H1 (cell line): ENCODE results near the gene NRL. TPM values are rescaled to one million over a fixed set of nuclear protein-coding genes. Genes with fewer than 3 reads are reported as not detected.

ENCODE experiments used
- CTCF ChIA-PET: fragments of 300-600 bp; sonication (Branson Sonifier 250); formaldehyde crosslinking; loops from one replicate; lab custom pipeline; 2021; ENCODE audit not compliant: partially characterized antibody; lab: Charles Lee
- POLR2A ChIA-PET: fragments of 300-600 bp; sonication (Branson Sonifier 250); formaldehyde crosslinking; loops from one replicate; lab custom pipeline; 2021; ENCODE audit warnings: inconsistent platforms; ENCODE audit not compliant: partially characterized antibody; lab: Charles Lee
- DNase-seq, 2 experiments: peaks; one replicate each; pipeline versions ENCODE4 v3.0.0 to v3.0.0-alpha.2; 2010 to 2022; ENCODE audit warnings: low spot score in 2 of 2, low read depth in 1 of 2, mixed read lengths in 1 of 2
- FAIRE-seq: peaks from 2 replicates; lab custom pipeline; 2011; peaks lifted over from hg19 to GRCh38; lab: Jason Lieb, UNC
- H2AFZ ChIP-seq: 2 replicates; pipeline ENCODE4 v1.8.1; 2012; ENCODE audit warnings: low read length, inconsistent platforms
- H2AK5ac ChIP-seq: 2 replicates; pipeline ENCODE4 v1.6.1; 2013; ENCODE audit warnings: low read depth, low read length
- H2BK120ac ChIP-seq: replicated peaks from 2 replicates; pipeline ENCODE3; 2013; ENCODE audit warnings: low read depth, low read length, inconsistent platforms
- H2BK12ac ChIP-seq: 2 replicates; pipeline ENCODE4 v1.6.1; 2013; ENCODE audit warnings: low read depth, low read length
- H2BK15ac ChIP-seq: 2 replicates; pipeline ENCODE4 v1.6.1; 2013; ENCODE audit warnings: low read length
- H2BK20ac ChIP-seq: 2 replicates; pipeline ENCODE4 v1.6.1; 2013; ENCODE audit warnings: low read length
- H2BK5ac ChIP-seq: 2 replicates; pipeline ENCODE4 v1.6.1; 2013; ENCODE audit warnings: low read depth, low read length
- H3K14ac ChIP-seq: 2 replicates; pipeline ENCODE4 v1.6.1; 2013; ENCODE audit warnings: inconsistent platforms; ENCODE audit not compliant: insufficient read length
- H3K18ac ChIP-seq: 2 replicates; pipeline ENCODE4 v1.6.1; 2013; ENCODE audit warnings: low read length; ENCODE audit errors: extremely low read depth
- H3K23ac ChIP-seq: 2 replicates; pipeline ENCODE4 v1.6.1; 2013; ENCODE audit warnings: inconsistent platforms; ENCODE audit not compliant: insufficient read length
- H3K23me2 ChIP-seq: 2 replicates; pipeline ENCODE4 v1.6.1; 2013; ENCODE audit warnings: low read depth, low read length
- H3K27ac ChIP-seq: 2 replicates; pipeline ENCODE4 v1.6.1; 2011; ENCODE audit warnings: low read depth, low read length, inconsistent platforms
- H3K27me3 ChIP-seq, 4 experiments: replicated peaks in 1 of 4; 1 replicate in 1 of 4; 2 replicates in 3 of 4; pipeline versions ENCODE4 v1.6.1 to v1.8.1; 2011 to 2013; ENCODE audit warnings: low read length in 3 of 4, mild to moderate bottlenecking in 3 of 4, inconsistent platforms in 2 of 4, mixed read lengths in 2 of 4, moderate library complexity in 1 of 4; ENCODE audit not compliant: control insufficient read depth in 3 of 4, insufficient read depth in 3 of 4; ENCODE audit errors: extremely low read depth in 1 of 4
- H3K36me3 ChIP-seq, 4 experiments: 2 replicates each; pipeline versions ENCODE4 v1.6.1 to v1.8.1; 2011 to 2013; ENCODE audit warnings: mild to moderate bottlenecking in 4 of 4, low read length in 3 of 4, moderate library complexity in 2 of 4, control low read depth in 1 of 4, inconsistent platforms in 1 of 4; ENCODE audit not compliant: insufficient read depth in 4 of 4, control insufficient read depth in 2 of 4
- H3K4ac ChIP-seq: replicated peaks from 2 replicates; pipeline ENCODE3; 2013; ENCODE audit warnings: low read length, low read depth, mixed read lengths, inconsistent platforms; ENCODE audit not compliant: insufficient read length
- H3K4me1 ChIP-seq, 4 experiments: replicated peaks in 1 of 4; 1 replicate in 1 of 4; 2 replicates in 3 of 4; pipeline versions ENCODE4 v1.6.1 to v1.8.1; 2011 to 2013; ENCODE audit warnings: low read length in 3 of 4, inconsistent platforms in 2 of 4, mixed read lengths in 1 of 4; ENCODE audit not compliant: insufficient read depth in 4 of 4, control insufficient read depth in 3 of 4
- H3K4me2 ChIP-seq, 2 experiments: 2 replicates each; pipeline versions ENCODE4 v1.6.1 to v1.8.1; 2011 to 2013; ENCODE audit warnings: low read depth in 2 of 2, low read length in 2 of 2, control low read depth in 1 of 2, inconsistent platforms in 1 of 2, mild to moderate bottlenecking in 1 of 2; ENCODE audit not compliant: insufficient read depth in 1 of 2
- H3K4me3 ChIP-seq, 4 experiments: fragments of 200-600, 300-600 bp in 1 of 4; sonication (generic), shearing (Covaris generic), sonication (Bioruptor Twin) in 1 of 4; 2 replicates each; pipeline versions ENCODE4 v1.5.1 to v1.8.1; 2011 to 2016; ENCODE audit warnings: low read length in 4 of 4, low read depth in 3 of 4, control low read depth in 2 of 4, inconsistent platforms in 2 of 4, mild to moderate bottlenecking in 2 of 4, mixed read lengths in 1 of 4, moderate library complexity in 1 of 4; ENCODE audit not compliant: insufficient read depth in 2 of 4; ENCODE audit errors: extremely low read depth in 1 of 4
- H3K56ac ChIP-seq: replicated peaks from 2 replicates; pipeline ENCODE3; 2013; ENCODE audit warnings: low read depth, mild to moderate bottlenecking, mixed read lengths, low read length, inconsistent platforms; ENCODE audit not compliant: insufficient read length
- H3K79me1 ChIP-seq: 2 replicates; pipeline ENCODE4 v1.6.1; 2013; ENCODE audit warnings: low read depth, low read length, control low read depth
- H3K79me2 ChIP-seq, 2 experiments: 2 replicates each; pipeline versions ENCODE4 v1.6.1 to v1.8.1; 2012 to 2013; ENCODE audit warnings: low read length in 2 of 2, mild to moderate bottlenecking in 2 of 2, inconsistent platforms in 1 of 2; ENCODE audit not compliant: insufficient read depth in 2 of 2, control insufficient read depth in 1 of 2
- H3K9ac ChIP-seq, 4 experiments: replicated peaks in 1 of 4; 1 replicate in 1 of 4; 2 replicates in 3 of 4; pipeline versions ENCODE4 v1.6.1 to v1.8.1; 2011 to 2013; ENCODE audit warnings: low read depth in 3 of 4, low read length in 3 of 4, control low read depth in 2 of 4, mild to moderate bottlenecking in 2 of 4, moderate library complexity in 2 of 4, inconsistent platforms in 1 of 4; ENCODE audit errors: extremely low read depth in 1 of 4
- H3K9me3 ChIP-seq, 2 experiments: 2 replicates each; pipeline versions ENCODE4 v1.6.1 to v1.8.1; 2012 to 2013; ENCODE audit warnings: mild to moderate bottlenecking in 2 of 2, moderate library complexity in 2 of 2, control low read depth in 1 of 2, inconsistent platforms in 1 of 2, low read depth in 1 of 2, low read length in 1 of 2, mixed read lengths in 1 of 2; ENCODE audit not compliant: insufficient read depth in 2 of 2
- H4K20me1 ChIP-seq, 2 experiments: replicated peaks in 1 of 2; 2 replicates each; pipeline versions ENCODE3 to v1.8.1; 2011 to 2013; ENCODE audit warnings: inconsistent platforms in 2 of 2, low read length in 2 of 2, mild to moderate bottlenecking in 1 of 2; ENCODE audit not compliant: insufficient read depth in 2 of 2, control insufficient read depth in 1 of 2
- H4K5ac ChIP-seq: 2 replicates; pipeline ENCODE4 v1.6.1; 2013; ENCODE audit warnings: low read length, low read depth, mixed read lengths, inconsistent platforms; ENCODE audit not compliant: insufficient read length
- H4K8ac ChIP-seq: 2 replicates; pipeline ENCODE4 v1.8.0; 2013; ENCODE audit warnings: mild to moderate bottlenecking, moderate library complexity, low read length, inconsistent platforms; ENCODE audit not compliant: insufficient read depth; ENCODE audit errors: extremely low read depth
- H4K91ac ChIP-seq: replicated peaks from 2 replicates; pipeline ENCODE3; 2013; ENCODE audit warnings: low read length, mixed read lengths, inconsistent platforms; ENCODE audit not compliant: insufficient read length
- ATF2 ChIP-seq: IDR thresholded peaks from 2 replicates; pipeline ENCODE4 v1.6.1; 2012; ENCODE audit warnings: low read length, inconsistent platforms
- BACH1 ChIP-seq: IDR thresholded peaks from 2 replicates; pipeline ENCODE4 v1.6.1; 2012; ENCODE audit warnings: low read length, improper control_type of control experiment
- CBX8 ChIP-seq: fragments of 300-800, 300-1000 bp; sonication (generic); IDR thresholded peaks from 2 replicates; pipeline ENCODE4 v1.7.1; 2016; ENCODE audit warnings: low read depth, low read length, borderline replicate concordance
- GTF2F1 ChIP-seq: IDR thresholded peaks from 2 replicates; pipeline ENCODE4 v1.6.1; 2012; ENCODE audit warnings: low read depth, low read length, improper control_type of control experiment, borderline replicate concordance
- JUND ChIP-seq: IDR thresholded peaks from 2 replicates; pipeline ENCODE4 v1.6.1; 2011; ENCODE audit warnings: mild to moderate bottlenecking, improper control_type of control experiment, low read length
- NANOG ChIP-seq: IDR thresholded peaks from 2 replicates; pipeline ENCODE4 v1.6.1; 2011; ENCODE audit warnings: low read length, low read depth, mild to moderate bottlenecking, inconsistent platforms; ENCODE audit not compliant: insufficient read depth, poor library complexity, severe bottlenecking
- SIN3A ChIP-seq, 2 experiments: IDR thresholded peaks in 1 of 2; conservative IDR thresholded peaks in 1 of 2; 2 replicates each; pipeline ENCODE4 v1.6.1; 2011 to 2012; ENCODE audit warnings: low read length in 2 of 2, improper control_type of control experiment in 1 of 2, low read depth in 1 of 2, mild to moderate bottlenecking in 1 of 2
- SUZ12 ChIP-seq: fragments of 200-600 bp; sonication (generic); IDR thresholded peaks from 2 replicates; pipeline ENCODE4 v1.6.1; 2012; ENCODE audit warnings: mild to moderate bottlenecking, inconsistent platforms, low read length, moderate library complexity, mixed read lengths
- TAF7 ChIP-seq: optimal IDR thresholded peaks from 2 replicates; pipeline ENCODE3; 2011; ENCODE audit warnings: low read depth, mild to moderate bottlenecking, inconsistent platforms, low read length, moderate library complexity, borderline replicate concordance
- TBP ChIP-seq: IDR thresholded peaks from 2 replicates; pipeline ENCODE4 v1.6.1; 2011; ENCODE audit warnings: low read depth, low read length, improper control_type of control experiment
- WGBS, 2 experiments: shearing (Covaris generic) in 1 of 2; methylation state at CpG; one replicate each; pipeline versions ENCODE4 v1.1.6 to v1.1.7; 2013 to 2015; ENCODE audit warnings: low lambda C conversion rate in 2 of 2, mixed read lengths in 2 of 2, inconsistent platforms in 1 of 2, low coverage in 1 of 2, missing lambda C conversion rate in 1 of 2; ENCODE audit not compliant: insufficient replicate concordance in 2 of 2, insufficient coverage in 1 of 2, insufficient read length in 1 of 2; ENCODE audit errors: extremely low coverage in 1 of 2, missing lambda C conversion rate in 1 of 2; 5-methylcytosine and 5-hydroxymethylcytosine counted together
- polyA plus RNA-seq, 7 experiments: library from polyadenylated mRNA; depleted of rRNA in 3 of 7; stranded (reverse) in 5 of 7; unstranded in 2 of 7; fragments of >200 nt in 5 of 7; fragments of 200-250 nt in 2 of 7; gene quantifications; 1 replicate in 5 of 7; 2 replicates in 1 of 7; 4 replicates in 1 of 7; pipeline versions ENCODE4 v1.2.1 to v1.2.3, GENCODE V29; 2011 to 2013; ENCODE audit warnings: missing spikeins in 2 of 7, mixed read lengths in 2 of 7
- total RNA-seq: library from RNA; stranded (reverse); fragmentation: NEBNext Ultra II Directional; extraction: Animal tissue kit (Norgen Biotek cat#: 25700); gene quantifications from 2 replicates; pipeline ENCODE4 v1.2.1, GENCODE V29; 2021

Gene NRL
- total and polyA plus RNA-seq, 2 of the 8 experiments (the other 6 are each of a cell fraction or from before 2014, with no cell fraction given), result 1.1 to 2.2 TPM

DNA sequence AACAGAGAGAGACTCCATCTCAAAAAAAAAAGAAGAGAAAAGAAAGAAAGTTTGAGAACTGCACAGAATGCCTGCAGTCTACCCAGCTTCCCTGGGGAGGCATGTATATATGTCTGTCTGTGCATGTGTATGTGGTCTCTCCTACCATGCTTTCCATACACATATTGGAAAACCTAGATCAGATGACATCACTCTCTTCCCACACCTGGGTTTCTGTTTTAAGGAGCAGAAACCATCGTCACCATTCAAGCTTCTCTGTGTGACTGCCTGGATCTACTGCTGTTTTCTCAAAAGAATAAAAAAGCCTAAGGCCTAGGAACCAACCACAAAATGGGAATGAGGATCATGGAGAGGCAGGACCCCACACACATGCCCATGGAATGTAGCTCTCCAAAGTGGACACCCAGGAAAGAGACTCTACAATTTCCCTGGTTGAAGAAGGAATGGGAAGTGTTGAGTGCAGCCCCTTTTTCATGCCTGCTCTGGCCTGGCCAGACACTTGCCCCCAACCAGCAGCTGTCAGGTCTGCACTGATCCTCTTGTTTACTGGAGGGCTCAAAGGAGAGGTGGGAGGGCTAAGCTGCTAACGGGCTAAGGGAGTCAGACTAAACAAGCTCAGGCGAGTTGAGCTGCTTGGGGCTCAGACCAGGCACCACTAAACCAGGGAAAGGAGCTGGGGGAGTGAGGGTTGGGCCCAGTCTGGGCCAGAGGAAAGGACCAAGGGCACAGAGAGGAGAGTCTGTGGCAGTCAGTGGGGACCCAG, 28.4 kb downstream of the NRL start:
- no peak overlapping the region for H2BK12ac ChIP-seq
- no peak overlapping the region for H3K56ac ChIP-seq
- H3K36me3 ChIP-seq, result no peaks in the 10 kb centered on the region
- H2BK5ac ChIP-seq, result no peak overlapping the region
- no peak overlapping the region for H3K4me2 ChIP-seq
- H4K8ac ChIP-seq, result no peak overlapping the region
- H3K27me3 ChIP-seq, result peaks cover 0 to 10% (median 7%) of the 10 kb centered on the region in 4 experiments; a peak in 5 of 7 replicates
- H2AK5ac ChIP-seq, result no peak overlapping the region
- H3K18ac ChIP-seq, result no peak overlapping the region
- no peak overlapping the region for H4K91ac ChIP-seq
- H3K23me2 ChIP-seq, result peaks cover 4% of the 10 kb centered on the region; the same call in 1 of the 2 replicates
- no peak overlapping the region for H2BK120ac ChIP-seq
- no peak overlapping the region for H3K4me3 ChIP-seq
- ChIA-PET POLR2A (interaction anchor here (0.7 to 27.2 kb wide), 7 partner anchors 9 to 35 kb away, joined by 3 to 626 read pairs (median 3); partner anchors contain the start of genes CARMIL3, CPNE6 and PCK2), CTCF (interaction anchor here (1.0 to 2.0 kb wide), 8 partner anchors 9 to 60 kb away, joined by 3 to 23 read pairs (median 4); no protein-coding TSS in a partner anchor)
- H3K27ac ChIP-seq, result no peak overlapping the region
- H4K5ac ChIP-seq, result no peak overlapping the region
- H2BK15ac ChIP-seq, result no peak overlapping the region
- H3K4ac ChIP-seq, result no peak overlapping the region
- H3K9ac ChIP-seq, result no peak overlapping the region
- H3K4me1 ChIP-seq, result peaks cover 0 to 6% (median 4%) of the 10 kb centered on the region in 4 experiments; a peak in 6 of 7 replicates
- H3K14ac ChIP-seq, result no peak overlapping the region
- H3K23ac ChIP-seq, result no peak overlapping the region
- no peak overlapping the region for H2AFZ ChIP-seq
- H4K20me1 ChIP-seq, result no peaks in the 10 kb centered on the region
- H3K79me2 ChIP-seq, result no peaks in the 10 kb centered on the region
- FAIRE-seq, result no peak
- H3K9me3 ChIP-seq, result no peaks in the 10 kb centered on the region
- H3K79me1 ChIP-seq, result no peaks in the 10 kb centered on the region
- DNase-seq, result no peak
- H2BK20ac ChIP-seq, result no peak overlapping the region
- WGBS, 2 experiments, result 70% methylated on average over 3 of the region's 3 CpGs; no CpG with 5 or more reads in 1 of the 2 experiments
- no peak for TF ChIP-seq JUND
- no peak for TF ChIP-seq SIN3A (conservative IDR thresholded peaks at IDR 0.05 in 1 of 2, IDR thresholded peaks at IDR 0.05 in 1 of 2; ENCODE audit: low read depth in 1 of 2, low read length in 2 of 2)
- no peak for TF ChIP-seq NANOG
- TF ChIP-seq TBP, result no peak
- TF ChIP-seq GTF2F1, result no peak
- TF ChIP-seq ATF2, result no peak
- no peak for TF ChIP-seq CBX8
- no peak for TF ChIP-seq SUZ12
- TF ChIP-seq TAF7, result no peak
- no peak for TF ChIP-seq BACH1
